Muscle layer of duodenum (tissue), 2 donors: ENCODE measurements around the gene CYB5B.
"Not testable (repeated sequence)": the region's sequence is repeated elsewhere in the genome, so short reads cannot be mapped to it uniquely, and the experiment has no call there.

Experiments
- H3K27ac ChIP-seq: one replicate; pipeline ENCODE4 v1.7.0; 2013; ENCODE audit warnings: mild to moderate bottlenecking, low read length
- H3K27me3 ChIP-seq: one replicate; pipeline ENCODE4 v1.7.0; 2013; ENCODE audit warnings: low read depth, mild to moderate bottlenecking, control low read depth, low read length
- H3K36me3 ChIP-seq, 2 donors: one replicate each; pipeline ENCODE4 v1.7.0; 2013; ENCODE audit warnings: low read length in 2 of 2, control low read depth in 1 of 2, mild to moderate bottlenecking in 1 of 2; ENCODE audit not compliant: insufficient read depth in 2 of 2, control insufficient read depth in 1 of 2
- H3K4me1 ChIP-seq, 2 donors: one replicate each; pipeline ENCODE4 v1.7.0; 2013; ENCODE audit warnings: low read length in 2 of 2, mild to moderate bottlenecking in 2 of 2, control low read depth in 1 of 2, moderate library complexity in 1 of 2; ENCODE audit not compliant: insufficient read depth in 2 of 2, control insufficient read depth in 1 of 2
- H3K4me3 ChIP-seq, 2 donors: one replicate each; pipeline ENCODE4 v1.7.0; 2013; ENCODE audit warnings: low read length in 2 of 2, low read depth in 1 of 2, mild to moderate bottlenecking in 1 of 2
- H3K9me3 ChIP-seq, 2 donors: one replicate each; pipeline ENCODE4 v1.7.0; 2013; ENCODE audit warnings: low read length in 2 of 2, control low read depth in 1 of 2, mild to moderate bottlenecking in 1 of 2; ENCODE audit not compliant: control insufficient read depth in 1 of 2
- donor health status: healthy.

CYB5B gene

GRCh38 chr16:69431948-69432468 lies 7.6 kb downstream of the CYB5B start:
- peaks cover 0 to 5% of the 10 kb centered on the region in 2 donors for H3K4me1 ChIP-seq
- H3K27ac ChIP-seq, result no peak overlapping the region
- H3K27me3 ChIP-seq, result no peaks in the 10 kb centered on the region
- no peak overlapping the region for H3K4me3 ChIP-seq
- no peaks in the 10 kb centered on the region for H3K9me3 ChIP-seq
- peaks cover 6 to 35% of the 10 kb centered on the region in 2 donors for H3K36me3 ChIP-seq

GRCh38 chr16:69434066-69434465 lies 9.6 kb downstream of the CYB5B start:
- H3K4me3 ChIP-seq, result no peak overlapping the region

GRCh38 chr16:69435977-69436820 lies 11.8 kb downstream of the CYB5B start:
- Histone ChIP-seq H3K9me3 (no peaks in the 10 kb centered on the region), H3K36me3 (peaks cover 0 to 15% of the 10 kb centered on the region in 2 donors), H3K4me3 (no peak overlapping the region), H3K4me1 (peaks cover 0 to 5% of the 10 kb centered on the region in 2 donors), H3K27ac (no peak overlapping the region), H3K27me3 (no peaks in the 10 kb centered on the region)

More at GRCh38 chr16:69434066-69434465, 9.6 kb downstream of the CYB5B start:
- Histone ChIP-seq H3K27me3 (no peaks in the 10 kb centered on the region), H3K27ac (no peak overlapping the region), H3K36me3 (peaks cover 0 to 21% of the 10 kb centered on the region in 2 donors), H3K9me3 (no peaks in the 10 kb centered on the region), H3K4me1 (peaks cover 0 to 5% of the 10 kb centered on the region in 2 donors)

GRCh38 chr16:69436896-69437295 lies 12.5 kb downstream of the CYB5B start:
- Histone ChIP-seq H3K27ac (no peak overlapping the region), H3K4me1 (peaks cover 0 to 5% of the 10 kb centered on the region in 2 donors)

GRCh38 chr16:69438465-69438864 lies 14.0 kb downstream of the CYB5B start:
- Histone ChIP-seq H3K4me3 (no peak overlapping the region), H3K36me3 (peaks cover 0 to 4% of the 10 kb centered on the region in 2 donors), H3K27me3 (no peaks in the 10 kb centered on the region), H3K27ac (no peak overlapping the region), H3K4me1 (peaks cover 0 to 5% of the 10 kb centered on the region in 2 donors), H3K9me3 (no peaks in the 10 kb centered on the region)

More at GRCh38 chr16:69436896-69437295, 12.5 kb downstream of the CYB5B start:
- Histone ChIP-seq H3K36me3 (peaks cover 0 to 13% of the 10 kb centered on the region in 2 donors), H3K4me3 (no peak overlapping the region), H3K27me3 (no peaks in the 10 kb centered on the region), H3K9me3 (no peaks in the 10 kb centered on the region)

GRCh38 chr16:69440250-69440649 lies 15.8 kb downstream of the CYB5B start:
- Histone ChIP-seq H3K9me3 (no peaks in the 10 kb centered on the region), H3K4me1 (peaks cover 5% of the 10 kb centered on the region in 2 donors), H3K4me3 (no peak overlapping the region)

GRCh38 chr16:69441030-69441429 lies 16.6 kb downstream of the CYB5B start:
- H3K36me3 ChIP-seq, H3K9me3 ChIP-seq, H3K27ac ChIP-seq, H3K4me3 ChIP-seq, H3K27me3 ChIP-seq, H3K4me1 ChIP-seq: not testable (repeated sequence)

More at GRCh38 chr16:69440250-69440649, 15.8 kb downstream of the CYB5B start:
- Histone ChIP-seq H3K27me3 (no peaks in the 10 kb centered on the region), H3K36me3 (peaks cover 0 to 4% of the 10 kb centered on the region in 2 donors), H3K27ac (no peak overlapping the region)

- H3K4me1 ChIP-seq, result peaks cover 5 to 9% of the 10 kb centered on the region in 2 donors
- H3K4me3 ChIP-seq, result peak overlapping the region; percentile 37 to 51
- H3K27ac ChIP-seq, result peak overlapping the region; percentile 79
- H3K36me3 ChIP-seq, result peaks cover 1 to 7% of the 10 kb centered on the region in 2 donors
- H3K9me3 ChIP-seq, result no peaks in the 10 kb centered on the region
- no peaks in the 10 kb centered on the region for H3K27me3 ChIP-seq
Observed at GRCh38 chr16:69443927-69444631, 19.7 kb downstream of the CYB5B start.

- peaks cover 5 to 9% of the 10 kb centered on the region in 2 donors for H3K4me1 ChIP-seq
- H3K4me3 ChIP-seq, result peak overlapping the region in 1 of 2 donors; percentile 51
- peaks cover 0 to 7% of the 10 kb centered on the region in 2 donors for H3K36me3 ChIP-seq
- H3K27ac ChIP-seq, result peak overlapping the region; percentile 79
- no peaks in the 10 kb centered on the region for H3K27me3 ChIP-seq
- H3K9me3 ChIP-seq, result no peaks in the 10 kb centered on the region
Observed at GRCh38 chr16:69444873-69445517, 20.6 kb downstream of the CYB5B start.

- Histone ChIP-seq H3K27ac (peak overlapping the region; percentile 50), H3K27me3 (no peaks in the 10 kb centered on the region), H3K36me3 (peaks cover 0 to 7% of the 10 kb centered on the region in 2 donors), H3K4me3 (no peak overlapping the region), H3K4me1 (peaks cover 5 to 9% of the 10 kb centered on the region in 2 donors), H3K9me3 (no peaks in the 10 kb centered on the region)
Observed at GRCh38 chr16:69448470-69449193, 24.2 kb downstream of the CYB5B start.
